HepG2 (cell line): ENCODE data around the gene CAPN10. TPM values are rescaled to one million over a fixed set of nuclear protein-coding genes. Genes with fewer than 3 reads are reported as not detected.

Source experiments
- KLF16 ChIP-seq, 2 experiments: sonication (generic) in 1 of 2; formaldehyde crosslinking in 1 of 2; IDR thresholded peaks; 2 replicates each; pipeline versions ENCODE4 v1.6.1 to v1.8.0; 2016 to 2023; ENCODE audit warnings: missing genetic modification reagents in 2 of 2, missing compliant biosample characterization in 1 of 2
- RBFOX2 ChIP-seq: fragments of 200-400 bp; formaldehyde crosslinking; IDR thresholded peaks from 2 replicates; pipeline ENCODE4 v1.6.1; 2017; ENCODE audit warnings: low read depth, mild to moderate bottlenecking, low read length
- SNAPC5 ChIP-seq: sonication (generic); formaldehyde crosslinking; IDR thresholded peaks from 2 replicates; pipeline ENCODE4 v1.8.1; 2023; ENCODE audit warnings: mild to moderate bottlenecking, missing genetic modification reagents, borderline replicate concordance
- SNRNP70 ChIP-seq: fragments of 200-400 bp; formaldehyde crosslinking; IDR thresholded peaks from 2 replicates; pipeline ENCODE4 v1.6.1; 2017; ENCODE audit warnings: mild to moderate bottlenecking, low read depth, low read length, moderate library complexity
- ZHX2 ChIP-seq, 2 experiments: sonication (generic) in 1 of 2; formaldehyde crosslinking in 1 of 2; IDR thresholded peaks; 2 replicates each; pipeline versions ENCODE4 v1.6.1 to v1.9.0; 2014 to 2022; ENCODE audit warnings: antibody characterized with exemption in 1 of 2, borderline replicate concordance in 1 of 2, inconsistent platforms in 1 of 2, low read depth in 1 of 2, missing genetic modification reagents in 1 of 2
- ZNF121 ChIP-seq: sonication (generic); formaldehyde crosslinking; IDR thresholded peaks from 2 replicates; pipeline ENCODE4 v1.5.0; 2020; ENCODE audit warnings: mild to moderate bottlenecking, missing genetic modification reagents
- ZNF619 ChIP-seq: sonication (generic); formaldehyde crosslinking; IDR thresholded peaks from 2 replicates; pipeline ENCODE4 v1.4.0; 2020; ENCODE audit warnings: mild to moderate bottlenecking, missing genetic modification reagents
- polyA plus RNA-seq, 8 experiments: library from polyadenylated mRNA; depleted of rRNA in 3 of 8; stranded (reverse) in 7 of 8; unstranded in 1 of 8; fragments of >200 nt; fragmentation: Illumina TruSeq in 4 of 8; extraction: Trizol in 4 of 8; gene quantifications; 2 replicates each; pipeline versions ENCODE4 v1.2.1 to v1.2.3, GENCODE V29; 2011 to 2016; ENCODE audit warnings: low read depth in 4 of 8, missing spikeins in 1 of 8, mixed read lengths in 1 of 8; ENCODE audit not compliant: insufficient read depth in 1 of 8
- total RNA-seq, 5 experiments: library from RNA; depleted of rRNA; stranded (reverse); fragments of >200 nt; fragmentation: Illumina TruSeq; extraction: Trizol; gene quantifications; 2 replicates each; pipeline ENCODE4 v1.2.3, GENCODE V29; 2016; ENCODE audit warnings: low read depth in 1 of 5

The CAPN10 gene
- total and polyA plus RNA-seq, 2 of the 13 experiments (the other 11 are each of a cell fraction or from before 2014, with no cell fraction given) = 27.6 to 32.4 TPM

DNA sequence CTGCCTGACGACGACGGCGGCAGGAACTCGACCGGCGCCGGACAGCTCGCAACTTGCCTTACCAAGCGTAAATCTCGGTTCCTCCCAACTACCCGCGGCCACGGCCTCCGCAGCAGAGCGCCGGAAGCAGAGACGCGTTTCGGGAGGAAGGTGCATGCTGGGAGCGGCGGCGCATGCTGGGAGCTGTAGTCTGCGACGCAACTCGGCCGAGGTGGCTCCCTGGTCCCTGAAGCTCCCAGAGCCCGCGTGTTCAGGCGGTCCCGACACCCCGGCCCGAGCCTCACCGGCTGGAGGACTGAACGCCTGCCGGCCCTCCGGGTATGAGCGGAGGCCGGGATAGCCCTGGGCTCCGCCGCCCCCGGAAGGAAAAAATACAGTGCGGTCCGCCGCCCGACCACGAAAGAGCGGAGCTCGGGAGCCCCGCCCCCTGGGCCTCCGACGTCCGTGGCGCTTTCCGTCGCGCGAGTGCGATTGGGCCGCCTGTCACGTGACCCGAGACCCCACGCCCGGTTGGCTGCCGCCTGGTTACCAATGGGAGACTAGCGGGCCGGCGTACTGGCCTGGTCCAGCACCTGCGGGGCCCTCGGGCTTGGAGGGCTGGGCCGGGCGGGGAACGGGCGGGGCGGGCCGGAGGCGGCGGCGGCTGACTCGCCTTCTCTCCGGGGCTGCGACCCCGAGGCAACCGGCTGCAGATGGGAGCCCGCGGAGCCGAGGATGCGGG lies at the start of gene CAPN10 (continued):
- no peak for TF ChIP-seq SNRNP70
- peak; percentile 98 for TF ChIP-seq RBFOX2
- TF ChIP-seq ZNF121 (CRISPR knock-in tag) = no peak
- peak; percentile 90 for TF ChIP-seq ZHX2 (IDR thresholded peaks at IDR 0.05; ENCODE audit: low read depth)
- TF ChIP-seq ZHX2 (CRISPR knock-in tag; IDR thresholded peaks at IDR 0.05; ENCODE audit: borderline replicate concordance) = no peak
- no peak for TF ChIP-seq ZNF619 (CRISPR knock-in tag)
- peak; percentile 20 to 92; a peak in 3 of 4 replicates for TF ChIP-seq KLF16 (CRISPR knock-in tag; IDR thresholded peaks at IDR 0.05)
- 0 out of 2 replicates have a peak, but pooled peaks have one; percentile 61 for TF ChIP-seq SNAPC5 (CRISPR knock-in tag)
